ENCODE measurements around the gene CADM4.

DNA sequence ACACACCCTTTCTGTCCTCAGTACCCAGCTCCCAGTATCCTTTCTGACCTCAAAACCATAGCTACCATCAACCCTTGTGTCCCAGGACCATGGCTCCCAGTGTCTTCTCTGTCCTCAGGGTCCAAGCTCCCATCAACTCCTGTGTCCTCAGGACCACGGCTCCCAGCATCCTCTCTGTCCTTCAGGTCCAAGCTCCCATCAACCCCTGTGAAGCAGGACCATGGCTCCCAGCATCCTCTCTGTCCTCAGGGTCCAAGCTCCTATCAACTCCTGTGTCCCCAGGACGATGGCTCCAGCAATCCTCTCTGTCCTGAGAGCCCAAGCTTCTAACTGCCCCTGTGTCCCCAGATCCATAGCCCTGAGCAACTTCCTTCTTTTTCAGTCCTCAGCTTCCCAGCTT lies 1.7 kb upstream of the CADM4 start:
- TF ChIP-seq, protein P1, sequence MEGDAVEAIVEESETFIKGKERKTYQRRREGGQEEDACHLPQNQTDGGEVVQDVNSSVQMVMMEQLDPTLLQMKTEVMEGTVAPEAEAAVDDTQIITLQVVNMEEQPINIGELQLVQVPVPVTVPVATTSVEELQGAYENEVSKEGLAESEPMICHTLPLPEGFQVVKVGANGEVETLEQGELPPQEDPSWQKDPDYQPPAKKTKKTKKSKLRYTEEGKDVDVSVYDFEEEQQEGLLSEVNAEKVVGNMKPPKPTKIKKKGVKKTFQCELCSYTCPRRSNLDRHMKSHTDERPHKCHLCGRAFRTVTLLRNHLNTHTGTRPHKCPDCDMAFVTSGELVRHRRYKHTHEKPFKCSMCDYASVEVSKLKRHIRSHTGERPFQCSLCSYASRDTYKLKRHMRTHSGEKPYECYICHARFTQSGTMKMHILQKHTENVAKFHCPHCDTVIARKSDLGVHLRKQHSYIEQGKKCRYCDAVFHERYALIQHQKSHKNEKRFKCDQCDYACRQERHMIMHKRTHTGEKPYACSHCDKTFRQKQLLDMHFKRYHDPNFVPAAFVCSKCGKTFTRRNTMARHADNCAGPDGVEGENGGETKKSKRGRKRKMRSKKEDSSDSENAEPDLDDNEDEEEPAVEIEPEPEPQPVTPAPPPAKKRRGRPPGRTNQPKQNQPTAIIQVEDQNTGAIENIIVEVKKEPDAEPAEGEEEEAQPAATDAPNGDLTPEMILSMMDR (IDR thresholded peaks at IDR 0.05; ENCODE audit: low read depth, low read length): no peak
- no peak for TF ChIP-seq POLR2A (IDR thresholded peaks at IDR 0.05; ENCODE audit: extremely low read depth, insufficient read length)

Measured in NB4 (cell line).